ENCODE measurements around the gene GIT1. TPM values are rescaled to one million over a fixed set of nuclear protein-coding genes. Genes with fewer than 3 reads are reported as not detected.

The GIT1 gene
- total and polyA plus RNA-seq, 2 of the 13 experiments (the other 11 are each of a cell fraction or from before 2014, with no cell fraction given): 14.2 to 30.8 TPM

GRCh38 chr17:29566473-29567303 is 22.8 kb downstream of the GIT1 start, which contains the start of gene ABHD15 (continued):
- peak; percentile 56 for TF ChIP-seq POLR2G (IDR thresholded peaks at IDR 0.05; ENCODE audit: low read depth, low read length)
- TF ChIP-seq ZBTB42 (CRISPR knock-in tag; IDR thresholded peaks at IDR 0.05): no peak
- no peak for TF ChIP-seq ZNF317 (CRISPR knock-in tag; IDR thresholded peaks at IDR 0.05)
- TF ChIP-seq ZNF850 (CRISPR knock-in tag; conservative IDR thresholded peaks at IDR 0.05): no peak
- no peak for TF ChIP-seq ZNF737 (CRISPR knock-in tag; IDR thresholded peaks at IDR 0.05; ENCODE audit: borderline replicate concordance)
- TF ChIP-seq AGO2 (optimal IDR thresholded peaks at IDR 0.05; ENCODE audit: low read depth, low read length): peak; percentile 75
- no peak for TF ChIP-seq ZNF782 (CRISPR knock-in tag; IDR thresholded peaks at IDR 0.05; ENCODE audit: borderline replicate concordance)
- TF ChIP-seq TERF1 (CRISPR knock-in tag; IDR thresholded peaks at IDR 0.05): no peak
- no peak for TF ChIP-seq NR2F2 (IDR thresholded peaks at IDR 0.05; ENCODE audit: borderline replicate concordance, low read depth)
- TF ChIP-seq MLXIP (CRISPR knock-in tag; IDR thresholded peaks at IDR 0.05; ENCODE audit: borderline replicate concordance): no peak
- TF ChIP-seq ZNF530 (CRISPR knock-in tag; IDR thresholded peaks at IDR 0.05; ENCODE audit: low read depth): no peak
- TF ChIP-seq ETV5 (CRISPR knock-in tag; IDR thresholded peaks at IDR 0.05; ENCODE audit: borderline replicate concordance): no peak
- peak; percentile 13; the same call in 1 of the 2 replicates for TF ChIP-seq ZFP90 (CRISPR knock-in tag; IDR thresholded peaks at IDR 0.05; ENCODE audit: borderline replicate concordance)
- 0 out of 2 replicates have a peak, but pooled peaks have one; percentile 41 for TF ChIP-seq SMAD9 (CRISPR knock-in tag; IDR thresholded peaks at IDR 0.05)
- no peak for TF ChIP-seq ZUFSP (CRISPR knock-in tag; IDR thresholded peaks at IDR 0.05; ENCODE audit: borderline replicate concordance)
- no peak for TF ChIP-seq ZNF367 (CRISPR knock-in tag; IDR thresholded peaks at IDR 0.05; ENCODE audit: borderline replicate concordance)
- peak; percentile 33; the same call in 1 of the 2 replicates for TF ChIP-seq SAFB2 (CRISPR knock-in tag; IDR thresholded peaks at IDR 0.05; ENCODE audit: borderline replicate concordance, low read depth)
- TF ChIP-seq ZNF563 (CRISPR knock-in tag; IDR thresholded peaks at IDR 0.05): no peak
- 0 out of 2 replicates have a peak, but pooled peaks have one; percentile 40 for TF ChIP-seq RXRA (CRISPR knock-in tag; IDR thresholded peaks at IDR 0.05)
